A673 (cell line): Measurements from ENCODE around the gene KCNJ18. TPM values are rescaled to one million over a fixed set of nuclear protein-coding genes. Genes with fewer than 3 reads are reported as not detected.
"Not testable (repeated sequence)": the region's sequence is repeated elsewhere in the genome, so short reads cannot be mapped to it uniquely, and the experiment has no call there.

Source experiments
- BruUV-seq: library from RNA; stranded (reverse); fragments of 400-500 nt; replicated peaks from 2 replicates; lab custom pipeline; 2021; lab: Mats Ljungman, UMichigan
- CTCF ChIA-PET: fragments of 300-600 bp; sonication (Branson Sonifier 250); formaldehyde crosslinking; loops from one replicate; lab custom pipeline; 2022; ENCODE audit warnings: antibody characterized with exemption; lab: Charles Lee
- POLR2A ChIA-PET: fragments of 300-600 bp; sonication (Branson Sonifier 250); formaldehyde crosslinking; loops from one replicate; lab custom pipeline; 2022; ENCODE audit warnings: antibody characterized with exemption; ENCODE audit not compliant: low non-redundant PET; lab: Charles Lee
- DNase-seq: peaks from one replicate; pipeline ENCODE4 v3.0.0-alpha.2; 2015; ENCODE audit warnings: low spot score
- H3K27ac ChIP-seq: fragments of 200-600 bp; sonication (generic); 2 replicates; pipeline ENCODE4 v1.5.1; 2016; ENCODE audit warnings: mixed run types, low read depth, mild to moderate bottlenecking, mixed read lengths, antibody characterized with exemption, low read length; ENCODE audit not compliant: poor library complexity, severe bottlenecking
- H3K27me3 ChIP-seq: fragments of 200-600 bp; sonication (generic); replicated peaks from 2 replicates; pipeline ENCODE4 v1.6.1; 2017; ENCODE audit warnings: mixed run types, low read depth, mild to moderate bottlenecking, mixed read lengths, antibody characterized with exemption, low read length; ENCODE audit not compliant: insufficient read depth, poor library complexity
- H3K36me3 ChIP-seq: fragments of 200-600 bp; sonication (generic); 2 replicates; pipeline ENCODE4 v1.6.1; 2016; ENCODE audit warnings: mixed run types, mild to moderate bottlenecking, mixed read lengths, antibody characterized with exemption, low read length; ENCODE audit not compliant: insufficient read depth, poor library complexity, severe bottlenecking
- H3K4me1 ChIP-seq: fragments of 200-600 bp; sonication (generic); 2 replicates; pipeline ENCODE4 v1.6.1; 2017; ENCODE audit warnings: mixed run types, mild to moderate bottlenecking, mixed read lengths, antibody characterized with exemption, low read length; ENCODE audit not compliant: insufficient read depth, poor library complexity, severe bottlenecking
- H3K4me3 ChIP-seq: fragments of 200-600 bp; sonication (generic); 2 replicates; pipeline ENCODE4 v1.5.1; 2016; ENCODE audit warnings: low read depth, mixed run types, mild to moderate bottlenecking, mixed read lengths, low read length; ENCODE audit not compliant: poor library complexity, severe bottlenecking
- H3K9me3 ChIP-seq: fragments of 200-600 bp; sonication (generic); 2 replicates; pipeline ENCODE4 v1.6.1; 2016; ENCODE audit warnings: mixed run types, low read depth, mild to moderate bottlenecking, mixed read lengths, antibody characterized with exemption, low read length; ENCODE audit not compliant: poor library complexity, severe bottlenecking
- intact Hi-C: fragments of 100-400 bp; cut with micrococcal nuclease; formaldehyde crosslinking; loops from one replicate; pipeline ENCODE4 v1.10.0; 2022; ENCODE audit not compliant: unreplicated experiment
- total RNA-seq: library from RNA; stranded (reverse); gene quantifications from 2 replicates; pipeline ENCODE4 v1.2.3, GENCODE V29; 2021

KCNJ18 gene
- total RNA-seq, 1 experiment from 2014 or later = not detected

- H3K4me3 ChIP-seq, POLR2A ChIA-PET, DNase-seq, H3K36me3 ChIP-seq, H3K27ac ChIP-seq, BruUV-seq, H3K4me1 ChIP-seq, H3K27me3 ChIP-seq, CTCF ChIA-PET: not testable (repeated sequence)
- peaks cover 23% of the 10 kb centered on the region for H3K9me3 ChIP-seq
- intact Hi-C loops = loop anchor here (10.0 kb wide), 1 partner anchor 497 kb away; no protein-coding TSS in a partner anchor
These were observed 24.8 kb upstream of the KCNJ18 start for GRCh38 chr17:21667413-21668117.

GRCh38 chr17:21668118-21668488, 24.2 kb upstream of the KCNJ18 start:
- CTCF ChIA-PET, H3K27me3 ChIP-seq, BruUV-seq, DNase-seq, POLR2A ChIA-PET, H3K36me3 ChIP-seq, H3K4me1 ChIP-seq, H3K4me3 ChIP-seq, H3K27ac ChIP-seq: not testable (repeated sequence)
- H3K9me3 ChIP-seq = peaks cover 23% of the 10 kb centered on the region
- intact Hi-C loops = loop anchor here (10.0 kb wide), 1 partner anchor 497 kb away; no protein-coding TSS in a partner anchor

- CTCF ChIA-PET, H3K4me3 ChIP-seq, H3K27ac ChIP-seq, POLR2A ChIA-PET, H3K27me3 ChIP-seq, H3K36me3 ChIP-seq, H3K4me1 ChIP-seq, DNase-seq, BruUV-seq: not testable (repeated sequence)
- H3K9me3 ChIP-seq = peaks cover 21% of the 10 kb centered on the region
- intact Hi-C loops = loop anchor here (10.0 kb wide), 1 partner anchor 496 kb away; no protein-coding TSS in a partner anchor
These were observed 23.4 kb upstream of the KCNJ18 start for GRCh38 chr17:21668746-21669508.

- BruUV-seq, H3K4me1 ChIP-seq, H3K36me3 ChIP-seq, CTCF ChIA-PET, H3K4me3 ChIP-seq, POLR2A ChIA-PET, H3K27ac ChIP-seq, DNase-seq, H3K27me3 ChIP-seq: not testable (repeated sequence)
- H3K9me3 ChIP-seq = peaks cover 19% of the 10 kb centered on the region
- intact Hi-C loops = loop anchor here (10.0 kb wide), 1 partner anchor 495 kb away; no protein-coding TSS in a partner anchor
These were observed 22.5 kb upstream of the KCNJ18 start for GRCh38 chr17:21669616-21670360.

- BruUV-seq, H3K27me3 ChIP-seq, H3K4me1 ChIP-seq, H3K27ac ChIP-seq, H3K4me3 ChIP-seq, CTCF ChIA-PET, POLR2A ChIA-PET, intact Hi-C loops, DNase-seq, H3K36me3 ChIP-seq: not testable (repeated sequence)
- H3K9me3 ChIP-seq = peaks cover 19% of the 10 kb centered on the region
These were observed 21.8 kb upstream of the KCNJ18 start for GRCh38 chr17:21670361-21671155.

- H3K27me3 ChIP-seq, H3K36me3 ChIP-seq, CTCF ChIA-PET, H3K4me3 ChIP-seq, DNase-seq, H3K27ac ChIP-seq, intact Hi-C loops, POLR2A ChIA-PET, BruUV-seq, H3K4me1 ChIP-seq: not testable (repeated sequence)
- peaks cover 17% of the 10 kb centered on the region for H3K9me3 ChIP-seq
These were observed 20.9 kb upstream of the KCNJ18 start for GRCh38 chr17:21671437-21671836.
